ENCODE data around the gene CPN2.

CPN2 gene

DNA sequence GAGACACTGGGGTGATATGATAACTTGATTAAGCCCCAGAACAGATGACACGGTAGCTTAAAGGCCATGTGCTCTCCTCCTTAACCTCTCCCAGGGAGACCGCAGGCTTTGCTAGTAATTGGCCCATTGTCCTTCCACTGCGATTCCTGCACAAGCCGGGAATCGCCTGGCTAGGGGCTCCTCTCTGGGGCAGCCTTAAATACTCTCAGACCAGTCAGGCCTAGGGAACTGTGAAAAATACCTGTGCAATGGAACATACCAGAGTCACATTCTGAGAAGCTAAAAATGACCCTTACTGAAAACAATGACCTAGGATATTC, 56.3 kb downstream of the CPN2 start:
- no peak for DNase-seq (ENCODE audit: low read depth in 2 of 2)

DNA sequence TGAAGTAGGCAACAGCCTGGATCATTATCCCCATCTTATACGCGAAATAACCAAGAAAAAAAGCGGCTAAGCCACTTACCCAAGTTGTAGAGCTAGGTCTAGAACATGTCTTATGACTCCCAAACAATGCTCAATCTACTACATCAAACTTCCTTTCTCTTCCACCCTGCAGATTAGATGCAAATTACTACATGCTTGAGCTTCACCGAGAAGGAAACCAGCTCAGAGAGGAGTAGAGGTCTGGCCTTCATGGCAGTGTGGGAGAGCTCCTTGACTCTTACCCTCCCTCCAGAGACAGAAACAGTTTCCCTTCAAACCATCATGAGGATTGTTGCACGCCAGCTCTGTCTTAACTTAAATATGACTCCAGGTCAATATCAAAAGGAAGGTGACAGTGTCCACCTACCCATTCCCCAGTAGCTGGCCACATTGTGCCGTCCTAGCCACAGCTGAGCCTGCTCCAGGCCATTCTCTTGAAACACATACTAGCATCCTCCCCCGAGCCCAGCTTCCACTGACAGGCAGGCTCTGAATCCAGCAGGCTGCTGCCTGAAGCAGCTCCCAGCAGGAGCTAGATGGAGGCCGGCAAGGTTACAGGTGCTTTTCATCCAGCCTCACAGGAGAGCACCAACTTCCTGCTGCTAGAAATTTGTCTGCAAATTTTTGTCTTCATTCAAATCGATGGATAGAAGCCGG, 56.8 kb downstream of the CPN2 start:
- DNase-seq (ENCODE audit: low read depth in 2 of 2), result no peak

DNA sequence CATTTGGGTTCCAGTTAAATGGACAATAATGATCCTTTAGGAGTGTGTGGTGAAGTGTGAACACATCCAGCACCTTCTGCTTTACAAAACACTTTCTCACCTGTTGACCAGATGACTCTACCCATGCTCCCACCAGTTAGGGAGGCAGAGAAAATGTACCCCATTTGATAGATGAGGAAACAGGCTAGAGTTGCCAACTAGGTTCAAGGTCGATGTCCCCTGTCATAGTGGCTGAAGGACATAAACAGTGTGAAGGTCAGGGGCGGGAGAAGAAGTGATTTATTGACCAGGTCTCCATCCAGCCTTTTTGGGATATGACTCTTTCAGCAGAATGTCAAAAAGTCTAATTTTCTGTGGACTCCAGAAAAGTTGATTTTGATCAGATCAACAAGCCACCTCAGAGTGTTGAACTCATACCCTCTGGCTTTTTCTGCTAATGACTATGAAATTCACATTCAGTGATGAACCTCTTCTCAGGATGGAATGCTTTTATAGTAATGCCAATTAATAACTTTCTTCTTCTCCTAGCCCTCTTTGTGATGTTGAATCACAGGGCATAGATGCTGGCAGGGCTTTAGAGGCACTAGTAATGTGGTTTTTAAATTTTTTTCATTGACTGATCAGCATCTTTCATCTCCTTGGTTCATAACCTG, 57.5 kb downstream of the CPN2 start:
- DNase-seq (ENCODE audit: low read depth in 2 of 2), result no peak

DNA sequence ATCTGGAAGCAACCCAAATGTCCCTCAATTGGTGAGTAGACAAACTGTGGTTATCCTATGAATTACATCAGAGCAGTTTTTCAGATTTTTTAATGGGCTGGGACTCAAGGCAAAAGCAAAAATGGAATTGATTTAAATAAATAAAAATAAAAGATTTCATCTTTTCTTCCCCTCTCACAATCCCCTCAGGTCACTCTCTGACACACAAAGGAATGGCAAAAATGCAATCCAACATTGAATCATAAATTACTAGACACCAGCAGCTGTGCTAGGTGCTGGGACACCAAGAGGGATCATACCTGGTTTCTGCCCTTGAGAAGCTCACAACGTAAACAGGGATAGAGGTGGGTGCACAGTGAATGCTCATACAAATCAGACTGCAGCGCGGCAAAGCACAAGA, 58.8 kb downstream of the CPN2 start:
- no peak for DNase-seq (ENCODE audit: low read depth in 2 of 2)
